ENCODE data around the gene CHGA.

GRCh38 chr14:92880351-92880750 is 42.6 kb upstream of the CHGA start:
- TF ChIP-seq TAF1 (IDR thresholded peaks at IDR 0.05; ENCODE audit: low read depth, low read length) (no peak), POLR2AphosphoS5 (IDR thresholded peaks at IDR 0.05; ENCODE audit: low read depth, low read length) (no peak), POLR2A (IDR thresholded peaks at IDR 0.05; ENCODE audit: low read depth, low read length) (no peak), SPI1 (IDR thresholded peaks at IDR 0.05; ENCODE audit: low read depth, low read length) (no peak), PAX5 (IDR thresholded peaks at IDR 0.05; ENCODE audit: insufficient read depth, low read length, severe bottlenecking) (no peak)
